Measurements from ENCODE around the gene ZNF503. TPM values are rescaled to one million over a fixed set of nuclear protein-coding genes. Genes with fewer than 3 reads are reported as not detected.

Gene ZNF503
- total and polyA plus RNA-seq, 2 experiments from 2014 or later, result 0.21 TPM; not detected in 1

DNA sequence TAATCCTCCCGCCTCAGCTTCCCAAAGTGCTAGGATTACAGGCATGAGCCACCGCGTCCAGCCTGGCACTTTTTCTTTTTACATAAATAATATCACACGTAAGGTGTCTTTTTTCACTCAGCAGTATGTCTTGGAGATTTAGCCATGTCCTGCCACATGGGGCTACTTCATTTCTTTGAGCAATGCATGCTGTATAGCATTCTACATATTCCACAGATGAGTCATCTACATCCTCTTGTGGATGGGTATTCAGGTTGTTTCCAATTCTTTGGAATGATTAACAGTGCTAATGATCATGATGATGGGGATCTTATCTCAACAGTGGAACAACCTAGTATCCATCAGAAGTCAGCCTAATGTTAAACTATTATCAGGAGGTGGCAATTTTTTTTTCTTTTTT is 50.8 kb downstream of the ZNF503 start (continued):
- TF ChIP-seq, protein P1, sequence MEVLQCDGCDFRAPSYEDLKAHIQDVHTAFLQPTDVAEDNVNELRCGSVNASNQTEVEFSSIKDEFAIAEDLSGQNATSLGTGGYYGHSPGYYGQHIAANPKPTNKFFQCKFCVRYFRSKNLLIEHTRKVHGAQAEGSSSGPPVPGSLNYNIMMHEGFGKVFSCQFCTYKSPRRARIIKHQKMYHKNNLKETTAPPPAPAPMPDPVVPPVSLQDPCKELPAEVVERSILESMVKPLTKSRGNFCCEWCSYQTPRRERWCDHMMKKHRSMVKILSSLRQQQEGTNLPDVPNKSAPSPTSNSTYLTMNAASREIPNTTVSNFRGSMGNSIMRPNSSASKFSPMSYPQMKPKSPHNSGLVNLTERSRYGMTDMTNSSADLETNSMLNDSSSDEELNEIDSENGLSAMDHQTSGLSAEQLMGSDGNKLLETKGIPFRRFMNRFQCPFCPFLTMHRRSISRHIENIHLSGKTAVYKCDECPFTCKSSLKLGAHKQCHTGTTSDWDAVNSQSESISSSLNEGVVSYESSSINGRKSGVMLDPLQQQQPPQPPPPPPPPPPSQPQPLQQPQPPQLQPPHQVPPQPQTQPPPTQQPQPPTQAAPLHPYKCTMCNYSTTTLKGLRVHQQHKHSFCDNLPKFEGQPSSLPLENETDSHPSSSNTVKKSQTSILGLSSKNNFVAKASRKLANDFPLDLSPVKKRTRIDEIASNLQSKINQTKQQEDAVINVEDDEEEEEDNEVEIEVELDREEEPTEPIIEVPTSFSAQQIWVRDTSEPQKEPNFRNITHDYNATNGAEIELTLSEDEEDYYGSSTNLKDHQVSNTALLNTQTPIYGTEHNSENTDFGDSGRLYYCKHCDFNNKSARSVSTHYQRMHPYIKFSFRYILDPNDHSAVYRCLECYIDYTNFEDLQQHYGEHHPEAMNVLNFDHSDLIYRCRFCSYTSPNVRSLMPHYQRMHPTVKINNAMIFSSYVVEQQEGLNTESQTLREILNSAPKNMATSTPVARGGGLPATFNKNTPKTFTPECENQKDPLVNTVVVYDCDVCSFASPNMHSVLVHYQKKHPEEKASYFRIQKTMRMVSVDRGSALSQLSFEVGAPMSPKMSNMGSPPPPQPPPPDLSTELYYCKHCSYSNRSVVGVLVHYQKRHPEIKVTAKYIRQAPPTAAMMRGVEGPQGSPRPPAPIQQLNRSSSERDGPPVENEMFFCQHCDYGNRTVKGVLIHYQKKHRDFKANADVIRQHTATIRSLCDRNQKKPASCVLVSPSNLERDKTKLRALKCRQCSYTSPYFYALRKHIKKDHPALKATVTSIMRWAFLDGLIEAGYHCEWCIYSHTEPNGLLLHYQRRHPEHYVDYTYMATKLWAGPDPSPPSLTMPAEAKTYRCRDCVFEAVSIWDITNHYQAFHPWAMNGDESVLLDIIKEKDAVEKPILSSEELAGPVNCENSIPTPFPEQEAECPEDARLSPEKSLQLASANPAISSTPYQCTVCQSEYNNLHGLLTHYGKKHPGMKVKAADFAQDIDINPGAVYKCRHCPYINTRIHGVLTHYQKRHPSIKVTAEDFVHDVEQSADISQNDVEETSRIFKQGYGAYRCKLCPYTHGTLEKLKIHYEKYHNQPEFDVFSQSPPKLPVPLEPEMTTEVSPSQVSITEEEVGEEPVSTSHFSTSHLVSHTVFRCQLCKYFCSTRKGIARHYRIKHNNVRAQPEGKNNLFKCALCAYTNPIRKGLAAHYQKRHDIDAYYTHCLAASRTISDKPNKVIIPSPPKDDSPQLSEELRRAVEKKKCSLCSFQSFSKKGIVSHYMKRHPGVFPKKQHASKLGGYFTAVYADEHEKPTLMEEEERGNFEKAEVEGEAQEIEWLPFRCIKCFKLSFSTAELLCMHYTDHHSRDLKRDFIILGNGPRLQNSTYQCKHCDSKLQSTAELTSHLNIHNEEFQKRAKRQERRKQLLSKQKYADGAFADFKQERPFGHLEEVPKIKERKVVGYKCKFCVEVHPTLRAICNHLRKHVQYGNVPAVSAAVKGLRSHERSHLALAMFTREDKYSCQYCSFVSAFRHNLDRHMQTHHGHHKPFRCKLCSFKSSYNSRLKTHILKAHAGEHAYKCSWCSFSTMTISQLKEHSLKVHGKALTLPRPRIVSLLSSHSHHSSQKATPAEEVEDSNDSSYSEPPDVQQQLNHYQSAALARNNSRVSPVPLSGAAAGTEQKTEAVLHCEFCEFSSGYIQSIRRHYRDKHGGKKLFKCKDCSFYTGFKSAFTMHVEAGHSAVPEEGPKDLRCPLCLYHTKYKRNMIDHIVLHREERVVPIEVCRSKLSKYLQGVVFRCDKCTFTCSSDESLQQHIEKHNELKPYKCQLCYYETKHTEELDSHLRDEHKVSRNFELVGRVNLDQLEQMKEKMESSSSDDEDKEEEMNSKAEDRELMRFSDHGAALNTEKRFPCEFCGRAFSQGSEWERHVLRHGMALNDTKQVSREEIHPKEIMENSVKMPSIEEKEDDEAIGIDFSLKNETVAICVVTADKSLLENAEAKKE (CRISPR knock-in tag; IDR thresholded peaks at IDR 0.05), result no peak

Other genes with a start within 250 kb of the ZNF503 start
- 242 and 282 TPM in 2 replicates for gene VDAC2, start 191.0 kb downstream of the ZNF503 start, total RNA-seq (2014; rRNA removed; shearing (Covaris generic))
- 294 and 311 TPM in 2 replicates for gene VDAC2, start 191.0 kb downstream of the ZNF503 start, polyA plus RNA-seq (2016; fragmentation: Nextera tagmentation; extraction: Ambion mirVana)
- gene COMTD1, start 165.8 kb downstream of the ZNF503 start, total RNA-seq (2014; rRNA removed; shearing (Covaris generic)), result 39.6 and 40.0 TPM in 2 replicates
- gene COMTD1, start 165.8 kb downstream of the ZNF503 start, polyA plus RNA-seq (2016; fragmentation: Nextera tagmentation; extraction: Ambion mirVana), result 46.7 and 54.1 TPM in 2 replicates
- gene LRMDA, start 29.9 kb upstream of the ZNF503 start, total RNA-seq (2014; rRNA removed; shearing (Covaris generic)), result 0.90 TPM in 1 of 2 replicates, not detected in the other
- gene LRMDA, start 29.9 kb upstream of the ZNF503 start, polyA plus RNA-seq (2016; fragmentation: Nextera tagmentation; extraction: Ambion mirVana), result 1.6 and 1.8 TPM in 2 replicates